WI38 (cell line): ENCODE measurements around the gene PGF.
"Not testable (repeated sequence)": the region's sequence is repeated elsewhere in the genome, so short reads cannot be mapped to it uniquely, and the experiment has no call there.

Experiments
- H3K4me3 ChIP-seq: 2 replicates; pipeline ENCODE4 v1.5.1; 2011; ENCODE audit warnings: low read depth, mild to moderate bottlenecking, control low read depth, low read length
- TF ChIP-seq, protein P1 (sequence below): IDR thresholded peaks from 2 replicates; pipeline ENCODE4 v1.5.1; 2012; ENCODE audit warnings: low read depth, mild to moderate bottlenecking, control low read depth, low read length

Gene PGF

DNA sequence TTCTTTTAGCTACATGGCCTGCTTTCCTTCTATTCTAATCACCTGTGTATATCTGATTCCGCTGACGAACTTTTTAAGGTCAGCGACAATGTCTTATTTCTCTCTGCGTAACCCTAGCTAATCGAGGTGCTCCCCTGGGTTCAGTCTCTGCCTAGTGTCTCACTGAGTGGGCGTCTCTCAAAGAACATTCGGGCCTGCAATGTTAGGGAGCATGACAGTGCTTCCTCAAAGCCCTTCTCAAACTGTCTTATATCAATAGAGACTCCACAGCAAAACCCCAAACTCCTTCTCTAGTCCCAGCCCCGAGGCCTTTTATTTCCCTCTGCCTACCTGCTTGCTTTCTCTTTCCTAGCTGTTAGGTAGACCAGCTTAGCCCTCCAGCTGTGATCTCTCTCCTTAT is 18.7 kb downstream of the PGF start:
- H3K4me3 ChIP-seq = no peak overlapping the region
- TF ChIP-seq, protein P1, sequence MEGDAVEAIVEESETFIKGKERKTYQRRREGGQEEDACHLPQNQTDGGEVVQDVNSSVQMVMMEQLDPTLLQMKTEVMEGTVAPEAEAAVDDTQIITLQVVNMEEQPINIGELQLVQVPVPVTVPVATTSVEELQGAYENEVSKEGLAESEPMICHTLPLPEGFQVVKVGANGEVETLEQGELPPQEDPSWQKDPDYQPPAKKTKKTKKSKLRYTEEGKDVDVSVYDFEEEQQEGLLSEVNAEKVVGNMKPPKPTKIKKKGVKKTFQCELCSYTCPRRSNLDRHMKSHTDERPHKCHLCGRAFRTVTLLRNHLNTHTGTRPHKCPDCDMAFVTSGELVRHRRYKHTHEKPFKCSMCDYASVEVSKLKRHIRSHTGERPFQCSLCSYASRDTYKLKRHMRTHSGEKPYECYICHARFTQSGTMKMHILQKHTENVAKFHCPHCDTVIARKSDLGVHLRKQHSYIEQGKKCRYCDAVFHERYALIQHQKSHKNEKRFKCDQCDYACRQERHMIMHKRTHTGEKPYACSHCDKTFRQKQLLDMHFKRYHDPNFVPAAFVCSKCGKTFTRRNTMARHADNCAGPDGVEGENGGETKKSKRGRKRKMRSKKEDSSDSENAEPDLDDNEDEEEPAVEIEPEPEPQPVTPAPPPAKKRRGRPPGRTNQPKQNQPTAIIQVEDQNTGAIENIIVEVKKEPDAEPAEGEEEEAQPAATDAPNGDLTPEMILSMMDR = no peak

DNA sequence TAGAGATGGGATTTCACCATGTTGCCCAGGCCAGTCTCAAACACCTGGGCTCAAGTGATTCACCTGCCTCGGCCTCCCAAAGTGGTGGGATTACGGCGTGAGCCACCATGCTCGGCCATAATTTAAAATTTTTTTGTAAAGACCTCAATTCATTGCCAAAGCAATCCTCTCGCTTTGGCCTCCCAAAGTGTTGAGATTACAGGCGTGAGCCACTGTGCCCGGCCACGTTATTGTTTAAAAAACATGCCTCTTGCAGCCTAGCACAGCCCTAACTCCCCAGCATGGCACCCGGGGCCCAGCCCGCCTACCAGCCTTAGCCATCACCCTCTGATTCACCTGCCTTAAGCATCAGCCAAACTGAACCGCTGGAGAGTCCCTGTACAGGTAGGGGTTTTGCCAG is 19.2 kb downstream of the PGF start:
- TF ChIP-seq, protein P1 = no peak

DNA sequence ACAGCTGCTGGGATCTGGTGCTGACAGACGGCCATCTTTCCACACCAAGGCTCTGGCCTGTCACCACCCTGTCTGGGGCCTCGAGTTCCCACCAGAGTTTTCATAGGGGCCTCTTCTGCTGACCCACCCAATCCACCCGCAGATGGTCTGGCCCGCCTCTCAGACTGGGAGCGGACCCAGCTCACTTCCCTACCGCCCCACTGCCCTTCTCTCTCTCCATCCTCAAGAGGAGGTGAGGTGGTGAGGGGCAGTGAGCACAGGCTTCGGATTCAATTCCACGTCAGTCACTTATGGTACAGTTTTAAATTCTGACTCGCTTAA is 20.1 kb downstream of the PGF start:
- no peak overlapping the region for H3K4me3 ChIP-seq
- TF ChIP-seq, protein P1 = no peak

More for the DNA sequence above, 19.2 kb downstream of the PGF start:
- no peak overlapping the region for H3K4me3 ChIP-seq

DNA sequence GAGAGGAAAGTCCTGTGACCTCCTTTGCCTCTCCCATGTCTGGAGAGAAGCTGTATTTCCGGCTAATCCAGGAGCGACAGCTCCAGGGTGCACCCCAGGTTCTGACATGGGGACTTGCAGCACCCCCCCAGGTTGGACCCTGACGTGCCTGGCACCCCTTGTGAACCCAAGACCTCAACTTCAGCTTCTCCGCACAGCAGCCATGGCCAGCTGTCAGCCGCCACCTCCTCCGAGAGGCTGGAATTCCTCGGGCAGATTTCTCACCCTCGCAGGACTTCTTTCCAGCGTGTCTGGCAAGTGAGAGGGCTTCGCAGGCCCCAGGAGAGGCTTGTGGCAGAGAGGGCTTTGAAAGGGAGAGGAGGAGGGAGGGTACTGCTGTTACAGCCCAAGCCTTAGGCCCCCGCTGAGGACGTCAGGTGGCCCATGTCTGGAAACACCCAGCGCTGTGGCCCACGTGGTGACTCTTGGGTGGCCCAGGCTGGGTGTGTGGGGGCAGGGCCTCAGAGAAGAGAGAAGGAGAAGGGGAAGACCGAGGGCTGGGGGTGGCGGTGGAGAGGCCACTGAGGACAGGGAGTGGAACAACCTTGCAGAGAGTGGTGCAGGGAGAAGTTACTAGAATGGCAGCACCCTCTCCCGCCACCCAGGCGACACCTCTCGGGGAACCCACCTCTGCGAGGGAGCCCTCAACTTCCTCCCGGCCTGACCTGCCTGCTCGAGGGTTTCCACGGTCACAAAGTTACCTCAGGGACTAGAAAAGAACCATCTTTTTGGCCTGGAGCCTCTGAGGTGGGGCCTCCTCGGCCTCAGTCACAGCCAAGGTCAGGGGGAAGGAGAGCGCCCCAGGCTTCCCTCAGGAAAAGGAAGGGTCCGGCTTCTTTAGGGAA is 20.7 kb downstream of the PGF start:
- H3K4me3 ChIP-seq = no peak overlapping the region

DNA sequence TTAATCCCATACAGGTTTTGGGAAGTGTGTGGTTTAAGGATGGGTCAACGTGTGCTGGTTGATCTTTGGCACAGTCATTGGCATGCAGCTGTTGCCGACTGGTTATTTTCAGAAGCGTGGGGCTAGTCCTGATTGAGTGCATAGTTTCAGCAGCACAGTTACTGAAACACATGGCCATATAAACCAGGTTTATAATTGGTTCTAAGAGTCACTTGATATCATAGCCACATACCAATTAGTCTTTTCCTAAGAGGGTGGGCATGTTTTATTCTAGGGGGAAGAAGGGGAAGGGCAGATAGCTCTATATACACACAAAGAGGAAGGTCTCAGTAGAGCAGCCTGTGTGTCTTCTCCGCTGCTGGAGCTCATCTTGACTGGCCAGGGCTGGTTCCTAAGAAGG is 21.4 kb downstream of the PGF start:
- no peak overlapping the region for H3K4me3 ChIP-seq
- TF ChIP-seq, protein P1 = no peak

More for the DNA sequence above, 20.7 kb downstream of the PGF start:
- TF ChIP-seq, protein P1 = no peak

DNA sequence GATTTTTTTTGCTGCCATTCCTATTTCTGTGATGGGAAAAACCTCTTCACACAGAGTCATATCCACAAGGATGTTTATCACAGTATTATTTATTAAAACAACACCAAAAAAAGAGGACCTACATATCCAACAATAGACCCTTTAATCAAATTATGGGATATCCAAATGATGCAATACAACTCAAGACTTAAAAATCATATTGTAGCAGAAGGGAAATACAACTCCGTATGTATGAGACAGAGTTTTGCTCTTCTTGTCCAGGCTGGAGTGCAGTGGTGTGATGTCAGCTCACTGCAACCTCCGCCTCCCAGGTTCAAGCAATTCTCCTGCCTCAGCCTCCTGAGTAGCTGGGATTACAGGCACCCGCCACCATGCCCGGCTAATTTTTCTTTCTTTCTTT is 22.5 kb downstream of the PGF start:
- H3K4me3 ChIP-seq = not testable (repeated sequence)

DNA sequence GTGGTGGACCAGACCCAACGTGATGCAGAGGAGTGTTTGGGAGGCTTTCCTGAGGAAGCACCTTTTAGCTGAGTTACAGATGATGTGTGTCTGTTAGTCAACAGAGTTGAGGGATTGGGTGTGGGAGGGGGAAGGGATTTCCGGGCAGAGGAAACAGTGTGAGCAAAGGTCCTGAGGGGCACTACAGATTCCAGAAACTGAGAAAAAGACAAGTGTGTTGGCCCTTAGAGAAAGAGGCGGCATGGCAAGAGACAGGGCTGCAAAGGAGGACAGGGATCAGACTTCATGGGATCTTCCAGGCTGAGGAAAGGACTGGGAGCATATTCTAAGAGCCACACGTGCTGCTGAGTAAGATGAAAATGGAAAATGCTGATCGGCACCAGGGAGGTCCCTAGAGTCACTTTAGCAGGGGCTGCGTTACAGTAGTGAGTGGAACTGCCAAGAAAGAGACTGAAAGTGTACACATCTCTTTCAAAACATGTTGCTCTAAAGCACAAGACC is 22.9 kb downstream of the PGF start:
- TF ChIP-seq, protein P1 = no peak
- H3K4me3 ChIP-seq = no peak overlapping the region

DNA sequence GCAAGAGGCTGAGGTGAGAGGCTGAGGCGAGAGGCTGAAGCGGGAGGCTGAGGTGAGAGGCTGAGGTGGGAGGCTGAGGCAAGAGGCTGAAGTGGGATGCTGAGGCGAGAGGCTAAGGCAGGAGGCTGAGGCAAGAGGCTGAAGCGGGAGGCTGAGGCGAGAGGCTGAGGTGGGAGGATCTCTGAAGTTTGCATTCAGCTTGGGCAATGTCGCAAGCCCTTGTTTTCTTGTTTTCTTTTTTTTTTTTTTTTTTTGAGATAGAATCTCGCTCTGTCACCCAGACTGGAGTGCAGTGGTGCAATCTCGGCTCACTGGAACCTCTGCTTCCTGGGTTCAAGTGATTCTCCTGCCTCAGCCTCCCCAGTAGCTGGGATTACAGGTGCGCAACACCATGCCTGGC is 23.7 kb downstream of the PGF start:
- not testable (repeated sequence) for H3K4me3 ChIP-seq
